CD4-positive, alpha-beta T cell treated with Interleukin-17A for 1 hour (primary cell): ENCODE results near the gene MAP9.
"Not testable (repeated sequence)": the region's sequence is repeated elsewhere in the genome, so short reads cannot be mapped to it uniquely, and the experiment has no call there.

Experiments
- DNase-seq: peaks from one replicate; pipeline ENCODE4 v3.0.0-alpha.2; 2020

MAP9 gene

DNA sequence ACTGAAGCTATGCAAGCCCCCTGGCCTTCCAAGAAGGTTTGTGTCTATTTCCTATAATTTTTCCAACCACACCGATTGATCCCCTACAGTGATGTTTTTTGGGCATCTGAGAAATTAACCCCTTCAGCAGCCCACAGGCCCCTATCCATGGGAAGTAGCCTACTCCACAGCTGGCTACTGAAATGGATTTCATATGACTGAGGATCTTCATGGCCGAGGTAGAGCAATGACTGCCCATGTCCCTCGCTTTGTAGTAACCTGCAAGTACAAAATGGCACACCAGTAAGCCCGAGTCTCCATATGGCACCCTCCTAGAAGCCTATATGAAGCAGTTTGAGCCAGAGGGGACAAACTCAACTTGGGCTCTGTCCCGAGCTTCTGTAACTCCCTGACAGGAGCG lies 36.8 kb downstream of the MAP9 start:
- DNase-seq, result no peak

DNA sequence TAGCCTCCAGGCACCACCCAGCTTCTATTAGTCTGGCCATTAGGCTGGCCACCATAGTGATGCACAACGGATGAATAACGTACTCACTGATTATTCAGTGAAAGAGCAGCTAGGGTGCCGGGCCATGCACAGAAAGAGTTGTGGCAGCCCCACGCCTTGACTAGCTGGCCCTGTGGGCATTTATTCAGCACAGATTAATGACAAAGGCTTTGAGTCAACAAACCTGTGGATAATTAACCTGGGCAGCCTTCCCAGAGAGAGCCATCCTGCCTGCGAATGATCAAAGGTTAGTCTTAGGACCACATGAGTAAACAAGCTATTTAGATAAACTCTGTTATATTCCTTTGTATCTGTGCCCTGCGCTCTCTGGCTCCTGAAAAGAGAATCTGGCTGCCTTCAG lies 37.2 kb downstream of the MAP9 start:
- no peak for DNase-seq

DNA sequence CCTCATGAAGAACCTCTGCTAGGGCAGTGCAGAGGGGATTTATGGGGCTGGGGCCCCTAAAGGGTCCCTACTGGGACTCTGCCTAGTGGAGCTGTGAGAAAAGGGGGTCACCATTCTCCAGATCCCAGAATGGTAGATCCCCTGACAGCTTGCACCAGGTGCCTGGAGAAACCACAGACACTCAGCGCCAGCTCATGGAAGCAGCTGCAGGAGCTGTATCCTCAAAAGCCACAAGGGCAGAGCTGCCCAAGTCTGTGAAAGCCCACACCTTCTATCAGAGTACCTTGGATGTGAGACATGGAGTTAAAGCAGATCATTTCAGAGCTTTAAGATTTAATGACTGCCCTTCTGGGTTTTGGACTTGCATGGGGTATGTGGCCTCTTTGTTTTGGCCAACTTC lies 38.6 kb downstream of the MAP9 start:
- no peak for DNase-seq

DNA sequence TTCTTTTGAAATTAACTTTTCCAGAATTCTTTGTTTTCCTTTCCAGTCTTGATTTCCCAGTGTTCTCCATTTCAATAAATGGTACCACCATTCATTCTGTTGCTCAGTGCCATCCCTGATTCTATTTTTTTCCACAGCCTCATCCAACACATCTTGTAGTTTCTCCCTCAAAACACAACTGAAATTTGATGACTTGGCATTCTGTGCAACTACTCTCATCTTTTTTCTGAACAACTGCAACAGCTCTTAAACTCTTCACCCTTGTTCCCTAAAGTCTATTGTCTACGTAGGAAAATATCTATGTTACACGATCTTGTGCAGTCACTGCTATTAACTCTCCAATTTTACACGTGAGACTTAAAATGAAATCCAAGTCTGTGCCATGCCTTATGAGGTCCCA lies 40.5 kb downstream of the MAP9 start:
- no peak for DNase-seq

DNA sequence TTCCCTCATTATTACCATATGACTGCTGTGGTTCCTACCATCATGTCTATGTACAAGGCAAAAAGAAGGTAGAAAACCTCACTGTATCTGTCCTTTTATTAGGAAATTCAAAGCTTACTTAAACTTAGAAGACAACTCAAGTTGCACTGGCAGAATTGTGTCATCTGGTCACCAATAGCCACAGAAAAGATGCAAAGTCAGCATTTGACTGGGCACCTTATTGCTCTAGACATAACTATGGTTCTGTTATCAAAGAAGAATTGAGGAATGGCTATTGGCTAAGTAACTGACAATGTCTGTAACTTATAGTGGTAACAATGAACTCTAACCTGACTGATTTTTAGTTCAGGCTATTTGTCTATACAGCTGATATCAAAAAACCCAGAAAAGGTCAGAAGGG lies 45.3 kb downstream of the MAP9 start:
- DNase-seq, result no peak

DNA sequence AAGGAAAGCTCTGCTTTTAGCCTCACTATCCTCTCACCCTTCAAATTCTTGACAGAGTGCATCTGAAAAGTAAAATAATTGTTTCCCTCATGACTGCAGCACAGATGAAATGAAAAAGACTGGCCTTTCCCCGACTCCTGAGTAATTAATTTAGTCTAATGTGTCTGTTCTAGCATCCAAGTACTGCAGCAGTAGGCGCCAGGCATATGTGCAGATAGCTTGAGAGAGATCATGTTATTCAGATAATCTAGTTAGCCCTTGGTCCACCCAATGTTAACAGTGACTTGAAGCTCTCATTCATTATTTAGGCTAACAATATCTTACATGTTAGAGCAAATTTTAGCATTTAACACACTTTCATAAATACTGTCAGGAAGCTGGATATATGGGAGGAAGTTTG lies 54.0 kb downstream of the MAP9 start:
- no peak for DNase-seq

DNA sequence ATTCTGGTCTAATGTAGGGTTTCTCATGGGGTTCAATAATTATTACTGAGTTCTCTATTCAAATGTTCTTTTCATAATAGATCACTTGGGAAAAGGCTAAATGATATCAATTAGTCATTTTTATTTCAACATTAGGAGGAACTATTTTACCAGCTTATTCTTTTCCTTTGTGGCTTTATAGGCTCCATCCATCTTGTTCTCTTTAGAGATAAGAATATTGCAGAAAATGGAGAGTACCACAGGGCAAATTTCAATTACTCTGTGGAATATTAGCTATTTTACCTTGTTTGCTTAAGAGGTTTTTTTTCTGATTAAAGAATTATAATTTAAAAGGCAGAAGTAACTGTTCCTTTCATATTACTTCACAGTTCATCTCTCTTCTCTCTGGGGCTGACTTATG lies 55.8 kb downstream of the MAP9 start:
- DNase-seq, result no peak

DNA sequence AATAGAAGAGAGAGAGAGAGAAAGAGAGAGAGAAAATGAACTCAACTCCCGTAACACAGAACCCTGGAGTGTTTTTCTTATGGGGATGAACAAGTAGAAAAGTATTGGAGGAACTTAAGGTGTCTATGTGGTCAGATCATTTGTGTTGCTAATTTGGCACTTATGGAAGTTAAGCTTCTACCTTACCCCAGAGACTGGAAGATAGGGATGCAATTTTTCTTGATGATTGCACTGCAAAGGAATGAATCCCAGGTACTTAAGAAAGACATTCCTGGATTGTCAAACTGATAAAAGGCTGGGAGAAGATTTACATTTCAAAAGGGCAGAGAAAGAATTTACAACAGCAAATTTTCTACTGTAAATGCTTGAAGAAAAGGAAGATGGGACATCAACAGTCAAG lies 57.2 kb downstream of the MAP9 start:
- no peak for DNase-seq

DNA sequence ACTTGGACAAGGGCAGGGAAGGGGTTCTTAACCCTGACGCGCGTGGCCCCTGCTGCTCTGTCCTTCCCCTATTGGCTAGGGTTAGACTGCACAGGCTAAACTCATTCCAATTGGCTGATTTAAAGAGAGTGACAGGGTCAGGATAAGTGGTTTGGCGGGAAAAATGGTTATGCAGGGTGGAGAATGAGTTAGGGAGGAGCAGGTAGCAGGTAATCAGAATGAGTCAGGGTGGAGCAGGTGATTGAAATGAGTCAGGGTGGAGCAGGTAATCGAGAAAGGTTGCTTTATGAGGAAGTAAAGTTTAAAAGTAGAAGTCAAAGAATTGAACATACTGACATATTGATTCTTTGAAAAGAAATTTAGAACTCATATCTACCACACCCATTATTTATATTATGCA lies 64.7 kb downstream of the MAP9 start:
- DNase-seq, result not testable (repeated sequence)

DNA sequence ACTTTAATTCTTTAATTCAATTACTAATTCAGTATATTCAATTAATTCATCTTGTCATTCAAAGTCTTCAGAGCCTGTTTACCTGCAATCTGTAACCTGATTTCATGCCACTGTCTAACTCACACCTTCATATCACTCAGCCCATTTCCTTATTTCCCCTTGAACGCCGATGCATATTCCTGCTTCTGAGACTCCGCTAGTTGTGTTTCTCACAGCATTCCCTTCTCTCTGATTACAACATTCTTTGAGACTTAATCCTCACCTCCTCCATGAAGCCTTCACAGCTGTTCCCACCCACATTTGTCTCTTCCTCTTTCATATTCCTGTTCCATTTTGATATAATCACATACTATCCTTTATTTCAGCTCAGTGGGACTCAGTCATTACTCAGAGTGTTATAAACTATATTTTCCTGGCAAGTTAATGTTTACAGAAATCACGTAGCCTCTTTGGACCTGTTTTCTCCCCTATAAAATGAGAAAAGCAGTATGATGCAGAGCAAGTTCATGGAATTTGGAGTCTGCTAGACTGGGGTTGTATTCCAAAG lies 69.0 kb downstream of the MAP9 start:
- DNase-seq, result no peak

DNA sequence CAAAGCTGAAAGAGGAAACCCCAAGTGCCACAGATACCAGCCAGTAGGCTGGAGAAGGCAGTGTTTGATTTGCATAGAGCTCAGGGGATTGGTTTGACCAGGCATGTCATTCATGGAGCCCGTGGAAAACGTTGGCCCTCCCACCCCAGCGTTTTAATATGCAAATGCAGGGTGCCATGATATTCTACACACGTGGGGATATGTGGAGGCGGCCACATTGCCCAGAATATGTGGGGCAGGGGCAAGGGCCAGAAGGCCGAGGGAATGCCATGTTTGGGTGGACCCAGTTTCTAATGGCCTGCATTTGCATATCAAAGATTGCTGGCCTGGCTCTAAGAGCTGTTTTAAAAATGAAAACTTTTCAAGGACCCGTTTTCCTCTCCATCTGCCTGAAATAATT lies 71.1 kb downstream of the MAP9 start:
- no peak for DNase-seq

DNA sequence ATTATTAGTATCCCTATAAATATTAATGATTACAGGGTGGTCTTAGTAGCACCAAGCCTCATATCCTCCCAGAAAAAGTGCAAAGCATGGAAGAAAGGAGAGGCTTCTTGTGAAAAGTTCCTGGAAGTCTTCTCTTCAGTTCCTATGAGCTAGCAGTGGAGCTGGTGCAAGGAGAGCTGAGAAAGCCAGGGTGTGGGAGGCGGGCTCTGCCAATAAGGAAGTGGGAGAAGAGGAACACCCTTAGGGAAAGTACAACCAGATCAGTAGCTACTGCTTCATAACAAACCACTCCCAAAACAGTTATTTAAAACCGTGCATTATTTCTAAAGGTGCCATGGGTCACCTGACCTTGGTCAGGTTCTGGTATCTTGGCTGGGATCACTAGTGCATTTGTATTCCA lies 72.4 kb downstream of the MAP9 start:
- no peak for DNase-seq

DNA sequence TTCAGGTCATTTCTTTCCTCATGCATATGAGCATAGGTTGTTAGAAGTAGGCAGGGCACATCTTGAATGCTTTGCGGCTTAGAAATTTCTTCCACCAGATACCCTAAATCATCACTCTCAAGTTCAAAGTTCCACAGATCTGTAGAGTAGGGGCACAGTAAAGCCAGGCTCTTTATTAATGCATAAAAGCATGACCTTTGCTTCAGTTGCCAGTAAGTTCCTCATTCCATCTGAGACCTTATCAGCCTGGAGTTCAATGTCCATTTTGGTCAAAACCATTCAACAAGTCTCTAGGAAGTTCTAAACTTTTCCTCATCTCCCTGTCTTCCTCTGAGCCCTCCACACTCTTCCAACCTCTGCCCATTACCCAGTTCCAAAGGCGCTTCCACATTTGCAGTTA lies 77.7 kb downstream of the MAP9 start:
- no peak for DNase-seq
